ENCODE data around the gene COLQ.

COLQ gene

GRCh38 chr3:15401936-15402335 is 119.6 kb downstream of the COLQ start:
- FAIRE-seq, result no peak
- no peak for DNase-seq (ENCODE audit: insufficient read length, low spot score)
- no peak for TF ChIP-seq POLR2AphosphoS5 (IDR thresholded peaks at IDR 0.05; ENCODE audit: low read depth, low read length)
- TF ChIP-seq POLR2A (IDR thresholded peaks at IDR 0.05; ENCODE audit: low read depth, low read length), result no peak
- TF ChIP-seq POU2F2 (IDR thresholded peaks at IDR 0.05; ENCODE audit: low read depth, low read length), result no peak
- TF ChIP-seq TAF1 (IDR thresholded peaks at IDR 0.05; ENCODE audit: low read depth, low read length), result no peak
- TF ChIP-seq SPI1 (IDR thresholded peaks at IDR 0.05; ENCODE audit: low read depth, low read length), result no peak
- no peak for TF ChIP-seq PAX5 (IDR thresholded peaks at IDR 0.05; ENCODE audit: insufficient read depth, low read length, severe bottlenecking)
